Ishikawa (cell line): Measurements from ENCODE around the gene SLC26A11.
A peak's percentile ranks its signal among the peaks of the same experiment; 100 is the strongest.

Experiments used
- CEBPB ChIP-seq: IDR thresholded peaks from 2 replicates; pipeline ENCODE4 v1.6.1; 2012
- CREB1 ChIP-seq: IDR thresholded peaks from 2 replicates; pipeline ENCODE4 v1.6.1; 2012; ENCODE audit warnings: low read depth
- EGR1 ChIP-seq: IDR thresholded peaks from 2 replicates; pipeline ENCODE4 v1.6.1; 2012
- EP300 ChIP-seq: IDR thresholded peaks from 2 replicates; pipeline ENCODE4 v1.6.1; 2012; ENCODE audit warnings: borderline replicate concordance
- FOXM1 ChIP-seq: IDR thresholded peaks from 2 replicates; pipeline ENCODE4 v1.6.1; 2012; ENCODE audit warnings: low read depth, borderline replicate concordance
- NFIC ChIP-seq: IDR thresholded peaks from 2 replicates; pipeline ENCODE4 v1.6.1; 2012
- RAD21 ChIP-seq: IDR thresholded peaks from 2 replicates; pipeline ENCODE4 v1.6.1; 2012; ENCODE audit warnings: low read depth
- REST ChIP-seq: IDR thresholded peaks from 2 replicates; pipeline ENCODE4 v1.6.1; 2012; ENCODE audit warnings: low read depth, mild to moderate bottlenecking
- TAF1 ChIP-seq: IDR thresholded peaks from 2 replicates; pipeline ENCODE4 v1.6.1; 2012; ENCODE audit warnings: low read depth, mild to moderate bottlenecking
- TCF12 ChIP-seq: IDR thresholded peaks from 2 replicates; pipeline ENCODE4 v1.6.1; 2012; ENCODE audit warnings: low read depth
- TEAD4 ChIP-seq: IDR thresholded peaks from 2 replicates; pipeline ENCODE4 v1.6.1; 2012
- USF1 ChIP-seq: IDR thresholded peaks from 2 replicates; pipeline ENCODE4 v1.6.1; 2012
- YY1 ChIP-seq: IDR thresholded peaks from 2 replicates; pipeline ENCODE4 v1.6.1; 2012; ENCODE audit warnings: low read depth
- ZBTB7A ChIP-seq: IDR thresholded peaks from 2 replicates; pipeline ENCODE4 v1.6.1; 2012; ENCODE audit warnings: low read depth
- TF ChIP-seq, protein P1 (sequence below): IDR thresholded peaks from 2 replicates; pipeline ENCODE4 v1.6.1; 2012

The SLC26A11 gene

DNA sequence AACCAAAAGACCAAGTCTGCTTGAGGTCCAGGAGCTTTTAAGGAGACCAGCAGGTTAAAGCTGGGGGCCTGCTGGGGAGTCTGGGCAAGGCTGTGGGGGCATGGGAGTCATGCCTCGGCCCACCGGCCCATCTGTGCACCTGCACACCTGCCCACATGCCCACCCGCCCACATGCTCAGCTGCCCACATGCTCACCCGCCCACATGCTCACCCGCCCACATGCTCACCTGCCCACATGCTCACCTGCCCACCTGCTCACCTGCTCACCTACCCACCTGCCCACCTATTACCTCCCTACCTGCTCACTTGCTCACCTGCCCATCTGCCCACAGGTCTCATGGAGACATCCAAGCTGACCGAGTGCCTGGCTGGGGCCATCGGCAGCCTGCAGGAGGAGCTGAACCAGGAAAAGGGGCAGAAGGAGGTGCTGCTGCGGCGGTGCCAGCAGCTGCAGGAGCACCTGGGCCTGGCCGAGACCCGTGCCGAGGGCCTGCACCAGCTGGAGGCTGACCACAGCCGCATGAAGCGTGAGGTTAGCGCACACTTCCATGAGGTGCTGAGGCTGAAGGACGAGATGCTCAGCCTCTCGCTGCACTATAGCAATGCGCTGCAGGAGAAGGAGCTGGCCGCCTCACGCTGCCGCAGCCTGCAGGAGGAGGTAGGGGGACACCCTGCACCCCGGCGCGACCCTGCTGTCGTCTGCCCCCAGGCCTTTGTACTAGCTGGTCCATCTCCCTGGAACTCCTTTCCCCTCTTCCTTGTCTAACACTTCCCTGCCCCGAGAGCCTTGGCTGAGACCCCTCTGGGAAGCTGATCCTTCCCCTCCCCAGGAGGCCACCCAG lies 36.4 kb upstream of the SLC26A11 start:
- TF ChIP-seq FOXM1: no peak
- no peak for TF ChIP-seq RAD21
- TF ChIP-seq ZBTB7A: no peak
- no peak for TF ChIP-seq EGR1
- no peak for TF ChIP-seq TCF12
- TF ChIP-seq, protein P1, sequence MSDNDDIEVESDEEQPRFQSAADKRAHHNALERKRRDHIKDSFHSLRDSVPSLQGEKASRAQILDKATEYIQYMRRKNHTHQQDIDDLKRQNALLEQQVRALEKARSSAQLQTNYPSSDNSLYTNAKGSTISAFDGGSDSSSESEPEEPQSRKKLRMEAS: no peak
- no peak for TF ChIP-seq CEBPB
- TF ChIP-seq USF1: no peak

- TF ChIP-seq CEBPB (no peak), TCF12 (no peak), RAD21 (no peak), EP300 (no peak)
Measured at GRCh38 chr17:80184423-80184714, 35.9 kb upstream of the SLC26A11 start.

DNA sequence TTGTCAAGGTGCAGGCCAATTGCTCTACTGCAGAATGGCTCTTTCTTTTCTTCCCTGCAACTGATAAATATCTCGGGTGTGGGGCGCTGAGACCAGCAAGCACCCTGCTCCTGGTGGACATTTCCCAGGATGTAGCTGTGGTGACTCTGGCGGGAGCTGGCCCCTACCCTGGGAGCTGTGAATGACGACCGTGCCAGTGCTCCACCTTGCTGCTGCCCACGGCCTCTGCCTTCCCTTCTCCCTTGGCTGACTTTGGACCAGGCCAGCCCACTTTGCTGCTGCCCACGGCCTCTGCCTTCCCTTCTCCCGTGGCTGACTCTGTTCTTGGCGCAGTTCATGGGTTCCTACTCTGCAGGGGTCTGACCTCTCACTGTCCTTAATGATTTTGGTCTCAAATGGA lies 34.3 kb upstream of the SLC26A11 start:
- TF ChIP-seq NFIC (no peak), EGR1 (no peak), TAF1 (no peak), CREB1 (no peak), ZBTB7A (no peak), FOXM1 (no peak), RAD21 (no peak), YY1 (no peak), TEAD4 (no peak), REST (no peak), CEBPB (no peak), EP300 (no peak), TCF12 (no peak), USF1 (no peak)
- TF ChIP-seq, protein P1: no peak

GRCh38 chr17:80187090-80187489 lies 33.1 kb upstream of the SLC26A11 start:
- TF ChIP-seq TCF12 (no peak), TAF1 (no peak), EP300 (no peak)

DNA sequence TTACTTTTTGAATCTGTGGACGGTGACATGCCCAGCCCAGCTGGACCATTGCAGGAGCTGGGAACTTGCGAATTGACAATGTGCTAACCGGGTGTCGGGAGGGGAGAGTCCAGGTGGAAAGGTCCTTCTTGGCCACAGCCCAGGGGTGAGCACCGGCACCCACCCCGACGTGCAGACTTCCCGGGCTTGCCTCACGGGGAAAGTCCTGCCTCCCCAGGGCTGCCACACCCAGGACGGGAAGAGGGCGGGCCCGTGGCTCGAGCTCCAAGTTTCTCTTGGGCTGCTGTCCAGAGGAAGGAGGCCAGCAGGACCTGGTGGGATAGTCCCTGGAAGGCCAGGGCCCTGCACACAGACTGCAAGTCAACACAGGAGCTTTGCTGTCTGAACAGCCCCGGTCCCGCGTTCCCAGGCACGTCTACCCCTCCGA lies 32.7 kb upstream of the SLC26A11 start:
- no peak for TF ChIP-seq TAF1
- TF ChIP-seq USF1: no peak
- TF ChIP-seq, protein P1: no peak
- TF ChIP-seq YY1: no peak
- TF ChIP-seq REST: 0 out of 2 replicates have a peak, but pooled peaks have one; percentile 16

DNA sequence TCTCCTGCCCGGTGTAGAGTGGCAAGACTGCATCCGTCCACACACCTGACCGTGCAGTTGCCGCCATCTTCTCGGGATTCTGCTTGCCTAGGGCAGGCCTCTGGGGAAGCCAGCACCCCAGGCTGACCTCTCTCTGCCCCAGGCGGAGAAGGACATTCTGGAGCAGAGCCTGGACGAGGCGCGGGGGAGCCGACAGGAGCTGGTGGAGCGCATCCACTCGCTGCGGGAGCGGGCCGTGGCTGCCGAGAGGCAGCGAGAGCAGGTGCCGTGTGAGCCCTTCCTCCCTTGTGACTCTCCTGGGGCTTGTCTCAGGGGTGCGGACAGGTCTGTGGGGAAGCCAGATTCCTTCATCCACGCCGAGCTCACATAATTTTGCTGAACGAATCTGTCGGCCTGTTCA lies 30.6 kb upstream of the SLC26A11 start:
- no peak for TF ChIP-seq CEBPB
- no peak for TF ChIP-seq CREB1
- no peak for TF ChIP-seq EGR1
- TF ChIP-seq RAD21: no peak
- TF ChIP-seq TCF12: no peak
- TF ChIP-seq NFIC: no peak
- TF ChIP-seq TEAD4: no peak
- no peak for TF ChIP-seq EP300
